Activated T-cell treated with anti-CD3 and anti-CD28 coated beads for 48 hours (primary cell): ENCODE results near the gene GPR108.
"Not testable (repeated sequence)": the region's sequence is repeated elsewhere in the genome, so short reads cannot be mapped to it uniquely, and the experiment has no call there.

Experiments
- DNase-seq: peaks from one replicate; pipeline ENCODE4 v3.0.0-alpha.2; 2020; ENCODE audit warnings: low read depth

The GPR108 gene

GRCh38 chr19:6720369-6721137 is 16.8 kb downstream of the GPR108 start, which contains the start of gene C3:
TSS of gene C3 (minus strand) at chr19:6720650. CDS start at chr19:6720589, 61 bp downstream.
- DNase-seq: no peak

- DNase-seq: no peak
These were observed 17.4 kb downstream of the GPR108 start for GRCh38 chr19:6719992-6720368.

DNA sequence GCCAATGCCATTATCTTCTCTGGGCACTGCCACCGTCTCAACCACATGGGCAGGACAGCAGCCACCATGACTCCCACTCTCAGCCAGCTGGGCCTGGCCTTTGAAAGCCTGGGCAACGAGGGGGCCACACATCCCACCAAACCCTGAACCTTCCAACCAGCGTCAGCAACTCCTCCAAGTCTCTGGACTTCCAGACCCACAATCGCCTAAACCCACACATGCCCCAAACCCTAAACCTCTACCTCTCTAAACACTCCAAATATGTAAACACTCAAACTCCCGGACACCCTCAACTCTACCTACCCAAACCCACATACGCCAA is 17.9 kb downstream of the GPR108 start:
- DNase-seq: no peak

DNA sequence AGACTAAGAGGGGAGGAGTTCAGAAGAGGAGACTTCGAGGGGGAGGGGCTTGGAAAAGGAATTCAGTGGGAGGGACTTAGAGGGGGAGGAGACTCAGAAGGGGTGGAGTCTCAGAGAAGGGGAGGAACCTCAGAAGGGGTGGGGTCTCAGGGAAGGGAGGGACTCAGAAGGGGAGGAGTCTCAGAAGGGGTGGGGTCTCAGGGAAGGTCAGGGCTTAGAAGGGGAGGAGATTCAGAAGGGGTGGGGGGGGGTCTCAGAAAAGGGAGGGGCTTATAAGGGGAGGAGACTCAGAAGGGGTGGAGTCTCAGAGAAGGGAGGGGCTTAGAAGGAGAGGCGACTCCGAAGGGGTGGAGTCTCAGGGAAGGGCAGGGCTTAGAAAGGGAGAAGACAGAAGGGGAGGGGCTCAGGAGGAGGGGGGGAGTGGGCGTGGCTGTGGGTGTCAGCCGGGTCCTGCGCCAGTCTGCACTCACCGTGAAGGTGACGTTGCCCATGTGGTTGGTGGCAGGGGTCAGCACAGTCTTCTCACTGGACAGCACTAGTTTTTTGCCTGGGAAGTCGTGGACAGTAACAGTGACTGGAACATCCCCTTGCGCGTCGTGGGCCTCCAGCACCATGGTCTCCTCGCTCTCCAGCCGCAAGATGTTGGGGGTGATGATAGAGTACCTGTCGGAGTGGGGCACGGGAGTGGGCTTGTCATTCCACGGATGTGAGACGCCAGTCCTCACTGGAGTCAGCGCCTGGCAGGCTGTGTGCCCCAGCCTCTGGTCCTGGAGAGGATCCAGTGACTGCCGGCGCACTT is 18.4 kb downstream of the GPR108 start:
- DNase-seq: peak; percentile 12

GRCh38 chr19:6718111-6718740 is 19.2 kb downstream of the GPR108 start:
- DNase-seq: no peak

DNA sequence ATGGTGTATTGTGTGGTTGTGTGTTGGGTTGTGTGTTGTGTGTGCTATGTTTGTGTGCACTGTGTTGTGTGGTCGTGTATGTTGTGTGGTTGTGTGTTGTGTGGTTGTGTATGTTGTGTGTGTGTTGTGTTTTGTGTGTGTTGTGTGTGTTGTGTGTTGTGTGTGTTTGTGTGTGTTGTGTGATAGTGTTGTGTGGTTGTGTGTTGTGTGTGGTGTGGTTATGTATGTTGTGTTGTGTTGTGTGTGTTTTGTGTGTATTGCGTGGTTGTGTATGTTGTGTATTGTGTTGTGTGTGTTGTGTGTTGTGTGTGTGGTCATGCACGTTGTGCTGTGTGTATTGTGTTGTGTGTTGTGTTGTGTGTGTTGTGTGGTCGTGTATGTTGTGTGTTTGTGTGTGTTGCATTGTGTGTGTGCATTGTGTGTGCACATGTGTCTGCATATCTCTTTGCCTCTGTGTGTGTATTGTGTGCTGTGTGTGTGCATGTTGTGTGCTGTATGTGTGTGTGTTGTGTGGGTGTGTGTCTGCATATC is 19.9 kb downstream of the GPR108 start:
- DNase-seq: no peak

DNA sequence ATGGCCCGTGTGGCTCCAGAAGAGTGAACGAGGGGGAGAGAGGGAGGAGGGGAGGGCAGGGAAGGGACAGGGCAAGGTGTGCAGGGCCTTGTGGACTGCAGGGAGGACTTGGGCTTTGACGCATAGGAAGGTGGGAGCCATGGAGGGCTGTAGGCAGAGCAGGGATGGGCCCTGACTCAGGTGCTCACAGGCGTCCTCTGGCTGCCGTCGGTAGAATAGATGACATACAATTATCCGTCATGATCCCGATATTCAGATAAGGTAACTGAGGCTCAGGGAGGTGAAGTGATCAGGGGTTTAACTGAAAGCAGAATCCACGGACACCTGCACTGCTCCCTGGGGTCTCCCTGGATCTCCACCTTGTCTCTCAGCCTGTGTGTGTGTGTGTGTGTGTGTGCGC is 20.3 kb downstream of the GPR108 start:
- no peak for DNase-seq

DNA sequence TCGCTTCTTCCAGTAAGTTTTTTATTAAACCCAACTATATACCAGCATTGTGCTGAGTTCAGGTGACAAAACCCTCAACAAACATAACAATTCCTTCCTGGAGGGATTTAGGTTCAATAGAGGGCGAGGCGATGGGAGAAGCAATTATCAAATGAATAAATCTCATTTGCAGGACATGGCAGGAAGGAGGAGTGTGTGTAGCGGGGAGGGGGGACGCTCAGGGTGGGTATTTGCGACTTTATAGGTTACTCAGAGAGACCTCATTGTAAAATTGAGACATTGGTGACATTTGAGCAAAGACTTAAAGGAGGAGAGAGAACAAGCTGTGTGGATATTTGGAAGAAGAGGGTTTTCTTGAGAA is 20.8 kb downstream of the GPR108 start:
- DNase-seq: no peak

DNA sequence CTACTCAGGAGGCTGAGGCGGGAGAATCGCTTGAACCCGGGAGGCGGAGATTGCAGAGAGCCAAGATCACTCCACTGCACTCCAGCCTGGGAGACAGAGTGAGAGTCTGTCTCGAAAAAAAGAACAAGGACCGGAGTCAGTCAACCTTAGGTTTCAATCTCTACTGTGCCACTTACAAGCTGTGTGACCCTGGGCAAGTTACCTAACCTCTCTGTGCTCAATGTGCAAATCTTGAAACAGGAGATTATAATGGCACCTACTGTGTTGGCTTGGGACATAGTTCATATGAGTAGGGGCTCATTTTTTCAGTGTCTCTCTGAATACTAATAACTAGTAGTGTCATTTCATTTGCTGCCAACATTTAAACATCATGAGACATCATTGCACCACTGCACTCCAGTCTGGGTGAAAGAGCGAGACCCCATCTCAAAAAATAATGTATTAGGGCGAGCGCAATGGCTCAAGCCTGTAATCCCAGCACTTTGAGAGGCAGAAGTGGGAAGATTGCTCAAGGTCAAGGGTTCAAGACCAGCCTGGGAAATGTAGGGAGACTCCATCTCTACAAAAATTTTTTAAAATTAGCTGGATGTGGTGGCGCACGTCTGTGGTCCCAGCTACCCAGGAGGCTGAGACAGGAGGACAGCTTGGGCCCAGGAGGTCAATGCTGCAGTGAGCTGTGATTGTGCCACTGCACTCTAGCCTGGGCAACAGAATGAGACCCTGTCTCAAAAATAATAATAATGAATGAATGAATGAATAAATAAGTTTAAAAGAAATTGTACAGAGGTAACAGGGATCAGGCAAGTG is 22.4 kb downstream of the GPR108 start:
- no peak for DNase-seq

DNA sequence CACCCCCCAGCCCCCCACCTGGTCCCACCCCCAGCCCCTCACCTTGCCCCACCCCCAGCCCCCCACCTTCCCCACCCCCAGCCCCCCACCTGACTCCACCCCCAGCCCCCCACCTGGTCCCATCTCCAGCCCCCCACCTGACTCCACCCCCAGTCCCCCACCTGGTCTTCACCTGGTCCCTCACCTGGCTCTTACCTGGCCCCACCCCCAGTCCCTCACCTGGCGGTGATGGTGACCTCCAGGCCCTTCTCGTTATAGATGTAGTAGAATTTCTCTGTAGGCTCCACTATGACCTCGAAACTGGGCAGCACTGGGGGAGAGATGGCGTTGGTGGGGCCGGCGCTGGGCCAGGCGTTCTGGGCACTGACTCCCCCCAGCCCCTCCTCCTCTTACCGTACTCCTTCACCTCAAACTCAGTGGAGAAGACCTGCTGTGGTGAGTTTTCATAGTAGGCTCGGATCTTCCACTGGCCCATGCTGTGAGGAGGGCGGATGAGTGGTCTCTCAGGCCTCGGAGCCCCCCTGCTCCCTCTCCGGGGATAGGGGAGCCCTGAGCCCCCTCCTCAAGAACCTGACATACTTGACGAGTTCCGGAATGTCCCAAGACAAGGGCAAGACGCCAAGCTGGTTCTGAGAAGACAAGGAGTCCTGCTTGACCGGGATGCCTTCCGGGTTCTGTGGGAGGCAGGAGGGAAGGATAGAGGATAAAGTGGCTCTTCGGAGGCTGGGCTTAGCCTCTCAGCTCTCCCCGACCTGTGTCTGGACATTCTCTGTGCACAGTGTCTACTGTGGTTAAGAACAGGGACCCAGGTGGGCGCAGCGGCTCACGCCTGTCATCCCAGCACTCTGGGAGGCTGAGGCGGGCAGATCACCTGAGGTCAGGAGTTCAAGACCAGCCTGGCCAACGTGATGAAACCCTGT is 23.3 kb downstream of the GPR108 start:
- no peak for DNase-seq

DNA sequence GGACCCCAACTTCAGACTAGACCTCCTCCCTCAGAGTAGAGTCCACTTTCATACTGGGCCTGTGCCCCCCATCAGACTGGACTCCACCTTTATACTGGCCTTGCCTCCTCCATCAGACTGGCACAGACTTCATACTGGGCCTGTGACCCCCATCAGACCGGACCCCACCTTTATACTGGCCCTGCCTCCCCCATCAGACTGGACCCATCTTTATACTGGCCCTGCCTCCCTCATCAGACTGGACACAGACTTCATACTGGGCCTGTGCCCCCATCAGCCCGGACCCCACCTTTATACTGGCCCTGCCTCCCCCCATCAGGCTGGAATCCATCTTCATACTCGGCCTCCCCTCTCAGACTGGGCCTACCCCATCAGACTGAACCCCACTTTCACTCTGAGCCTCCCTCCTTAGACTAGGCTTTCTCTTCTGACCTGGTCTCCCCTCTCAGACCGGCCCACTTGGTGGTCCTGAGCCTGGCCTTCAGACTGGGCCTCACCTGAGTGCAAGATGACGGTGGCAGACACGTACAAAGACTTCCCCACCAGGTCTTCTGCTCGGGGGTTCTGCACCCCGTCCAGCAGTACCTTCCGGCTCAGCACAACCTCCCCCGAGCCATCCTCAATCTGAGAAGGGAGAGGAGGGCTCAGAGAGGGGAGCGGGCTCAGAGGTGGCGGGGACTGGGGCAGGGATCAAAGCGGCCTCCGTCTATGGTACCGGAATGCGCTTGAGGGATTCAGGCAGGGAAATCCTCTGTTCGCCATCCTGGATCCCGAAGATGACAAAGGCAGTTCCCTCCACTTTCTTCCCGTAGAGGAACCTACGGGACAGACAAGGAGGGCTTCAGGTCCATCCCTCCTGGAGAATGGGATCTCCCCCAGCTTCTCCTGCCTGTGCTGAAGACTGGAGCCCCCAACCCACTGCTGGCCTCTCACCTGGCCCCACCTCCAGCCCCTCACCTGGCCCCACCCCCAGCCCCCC is 24.4 kb downstream of the GPR108 start:
- DNase-seq: no peak

GRCh38 chr19:6712231-6712630 is 25.1 kb downstream of the GPR108 start:
- no peak for DNase-seq

GRCh38 chr19:6711605-6712004 is 25.8 kb downstream of the GPR108 start:
- no peak for DNase-seq

GRCh38 chr19:6711078-6711361 is 26.4 kb downstream of the GPR108 start:
- no peak for DNase-seq

GRCh38 chr19:6710273-6711077 is 26.9 kb downstream of the GPR108 start:
- DNase-seq: no peak

GRCh38 chr19:6709549-6709948 is 27.8 kb downstream of the GPR108 start:
- no peak for DNase-seq

GRCh38 chr19:6708913-6709312 is 28.5 kb downstream of the GPR108 start:
- DNase-seq: not testable (repeated sequence)

- no peak for DNase-seq
These were observed 29.0 kb downstream of the GPR108 start for GRCh38 chr19:6708346-6708745.

DNA sequence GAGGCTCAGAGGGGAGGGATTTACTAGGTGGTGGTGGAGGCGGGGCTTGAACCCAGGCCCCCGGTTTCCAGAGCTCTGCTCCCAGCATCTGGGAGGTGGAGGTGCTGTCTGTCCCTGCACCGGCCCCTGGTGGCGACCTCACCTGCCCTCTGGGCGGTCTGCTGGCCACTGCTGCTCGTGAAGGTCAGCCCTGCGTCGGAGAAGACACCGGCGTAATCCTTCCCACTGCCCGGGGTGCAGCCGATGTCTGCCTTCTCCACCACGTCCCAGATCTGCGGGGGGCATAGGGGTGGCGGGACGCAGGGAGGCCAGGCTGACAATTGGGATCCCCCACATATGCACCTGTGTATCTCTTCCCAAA is 29.7 kb downstream of the GPR108 start:
- no peak for DNase-seq
